Stimulated activated CD4-positive, alpha-beta T cell treated with anti-CD3 and anti-CD28 coated beads, TNF-alpha, amount 100 ng/mL, for 24 hours (primary cell): ENCODE measurements around the gene FASTKD1.
"Not testable (repeated sequence)": the region's sequence is repeated elsewhere in the genome, so short reads cannot be mapped to it uniquely, and the experiment has no call there.

ENCODE experiments used
- DNase-seq, 3 experiments: peaks; one replicate each; pipeline ENCODE4 v3.0.0-alpha.2; 2020; ENCODE audit warnings: low read depth in 3 of 3

Gene FASTKD1, protein sequence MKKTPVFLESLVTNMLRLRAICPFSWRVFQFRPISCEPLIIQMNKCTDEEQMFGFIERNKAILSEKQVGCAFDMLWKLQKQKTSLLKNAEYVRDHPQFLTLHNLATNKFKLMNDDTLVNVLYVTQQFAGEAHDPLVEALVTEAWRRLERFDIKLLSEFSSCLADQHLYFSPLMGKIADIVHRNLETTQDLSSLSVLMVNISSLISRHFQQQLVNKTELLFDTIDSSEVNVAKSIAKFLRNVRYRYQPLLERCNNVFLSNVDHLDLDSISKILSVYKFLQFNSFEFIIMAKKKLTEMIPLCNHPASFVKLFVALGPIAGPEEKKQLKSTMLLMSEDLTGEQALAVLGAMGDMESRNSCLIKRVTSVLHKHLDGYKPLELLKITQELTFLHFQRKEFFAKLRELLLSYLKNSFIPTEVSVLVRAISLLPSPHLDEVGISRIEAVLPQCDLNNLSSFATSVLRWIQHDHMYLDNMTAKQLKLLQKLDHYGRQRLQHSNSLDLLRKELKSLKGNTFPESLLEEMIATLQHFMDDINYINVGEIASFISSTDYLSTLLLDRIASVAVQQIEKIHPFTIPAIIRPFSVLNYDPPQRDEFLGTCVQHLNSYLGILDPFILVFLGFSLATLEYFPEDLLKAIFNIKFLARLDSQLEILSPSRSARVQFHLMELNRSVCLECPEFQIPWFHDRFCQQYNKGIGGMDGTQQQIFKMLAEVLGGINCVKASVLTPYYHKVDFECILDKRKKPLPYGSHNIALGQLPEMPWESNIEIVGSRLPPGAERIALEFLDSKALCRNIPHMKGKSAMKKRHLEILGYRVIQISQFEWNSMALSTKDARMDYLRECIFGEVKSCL

DNA sequence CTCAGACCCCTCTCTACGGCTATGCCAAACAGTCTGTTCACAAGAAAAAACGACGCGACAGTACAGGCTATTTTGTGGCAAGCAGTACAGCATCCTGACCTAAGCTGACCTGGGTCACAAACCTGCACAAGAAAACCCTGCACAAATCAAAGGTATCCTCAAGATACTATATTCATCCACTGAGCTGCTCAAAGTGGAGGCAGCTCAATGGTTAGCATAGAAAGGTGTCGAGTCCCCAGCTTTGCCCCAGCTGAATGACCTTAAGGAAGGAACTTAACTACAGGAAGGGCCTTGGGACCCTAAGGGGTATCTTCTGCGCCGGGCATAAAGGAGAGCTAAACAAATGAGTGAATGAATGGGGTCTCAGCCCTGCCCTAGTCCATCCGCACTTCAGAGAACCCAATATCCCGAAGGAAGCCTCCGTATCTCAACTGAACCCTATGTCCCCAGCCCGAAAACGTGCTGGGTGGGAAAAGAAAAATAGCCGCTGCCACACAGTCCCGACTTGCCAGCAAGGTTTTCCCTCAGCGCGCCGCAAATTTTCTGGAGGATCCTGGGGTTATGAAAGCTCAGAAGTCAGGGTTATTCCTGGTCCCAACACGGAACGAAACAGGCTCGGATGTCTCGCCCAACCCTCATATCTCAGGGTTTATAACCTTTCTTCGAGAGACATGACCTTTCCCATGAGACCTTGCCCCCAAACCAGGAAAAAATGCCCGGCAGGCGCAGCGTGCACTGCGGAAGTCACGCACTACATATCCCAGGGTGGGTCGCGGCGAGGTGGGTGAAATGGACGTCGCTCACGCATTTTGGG is at the start of gene FASTKD1:
FASTKD1 (minus strand) TSS at position 706 of the 814 bp plus-strand sequence. CDS start 1,836 bp downstream, outside the sequence.
- peak; percentile 79 to 89 (median 81) for DNase-seq

DNA sequence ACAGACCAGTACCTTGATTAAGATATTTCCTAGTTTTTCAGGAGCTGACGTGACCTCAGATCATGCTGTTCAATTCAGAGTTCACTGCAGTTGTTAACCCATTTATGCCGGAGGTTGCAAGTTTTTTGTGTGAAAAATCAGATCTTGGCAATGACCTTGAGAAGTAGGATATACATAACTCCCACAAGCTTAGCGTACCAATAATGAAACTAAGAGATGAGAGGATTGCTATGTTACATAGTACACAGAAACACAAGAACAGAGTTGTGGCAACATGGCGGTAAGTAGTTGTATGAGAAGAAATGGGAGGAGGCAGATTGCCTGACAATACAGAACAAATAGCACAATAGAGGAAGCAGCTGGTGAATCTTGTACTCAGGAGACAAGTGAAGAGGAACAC is 49.6 kb upstream of the FASTKD1 start:
- DNase-seq: no peak

DNA sequence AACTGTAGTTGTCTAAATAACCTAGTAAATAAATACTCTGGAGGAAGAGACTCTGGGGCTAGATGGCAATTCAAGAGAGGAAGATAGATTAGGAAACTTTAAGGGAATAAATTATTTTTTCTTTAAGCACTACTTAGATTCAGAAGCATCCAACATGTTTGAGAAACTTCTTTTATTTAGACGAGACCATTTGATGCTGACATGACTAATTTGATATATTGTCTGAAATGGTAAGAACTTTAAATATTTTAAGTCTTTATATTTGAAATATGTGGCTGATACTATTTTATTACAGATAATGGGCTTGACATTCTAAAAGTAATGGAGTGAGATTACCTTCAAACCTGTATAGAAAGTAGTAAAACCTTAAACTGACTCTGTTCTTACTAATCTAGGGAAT is 46.8 kb upstream of the FASTKD1 start:
- no peak for DNase-seq

DNA sequence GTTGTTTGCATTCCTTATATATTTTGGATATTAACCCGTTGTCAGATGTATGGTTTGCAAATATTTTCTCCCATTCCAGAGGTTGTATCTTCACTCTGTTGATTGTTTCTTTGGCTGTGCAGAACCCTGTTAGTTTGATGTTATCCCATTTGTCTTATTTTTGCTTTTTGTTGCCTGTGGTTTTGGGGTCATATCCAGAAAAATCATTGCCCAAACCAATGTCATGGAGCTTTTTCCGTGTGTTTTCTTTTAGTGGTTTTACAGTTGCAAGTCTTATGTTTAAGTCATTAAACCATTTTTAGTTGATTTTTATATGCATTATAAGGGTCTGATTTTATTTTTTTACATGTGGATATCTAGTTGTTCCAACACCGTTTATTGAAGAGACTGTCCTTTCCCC is 46.3 kb upstream of the FASTKD1 start:
- DNase-seq: no peak

DNA sequence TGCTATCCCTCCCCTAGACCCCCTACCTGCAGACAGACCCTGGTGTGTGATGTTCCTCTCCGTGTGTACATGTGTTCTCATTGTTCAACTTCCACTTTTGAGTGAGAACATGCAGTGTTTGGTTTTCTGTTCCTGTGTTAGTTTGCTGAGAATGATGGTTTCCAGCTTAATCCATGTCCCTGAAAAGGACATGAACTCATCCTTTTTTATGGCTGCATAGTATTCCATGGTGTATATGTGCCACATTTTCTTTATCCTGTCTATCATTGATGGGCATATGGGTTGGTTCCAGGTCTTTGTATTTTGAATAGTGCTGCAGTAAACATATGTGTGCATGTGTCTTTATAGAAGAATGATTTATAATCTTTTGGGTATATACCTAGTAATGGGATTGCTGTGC is 42.3 kb upstream of the FASTKD1 start:
- not testable (repeated sequence) for DNase-seq

DNA sequence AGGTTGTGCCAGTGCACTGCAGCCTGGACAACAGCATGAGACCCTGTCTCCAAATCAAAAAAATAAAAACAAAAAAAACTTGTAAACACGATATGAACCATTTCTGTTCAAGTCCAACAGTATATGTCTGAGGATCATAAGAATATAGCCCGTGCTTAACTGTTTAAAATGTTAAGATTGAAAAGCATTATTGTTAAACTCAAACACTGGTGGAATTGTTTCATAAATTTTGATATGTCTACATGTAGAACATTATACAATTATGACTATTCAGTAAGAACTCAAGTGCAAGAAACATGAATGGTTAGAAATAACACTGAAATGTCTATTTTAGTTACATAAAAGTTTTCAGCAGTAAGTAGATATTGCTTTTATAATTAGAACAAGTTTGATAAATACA is 40.2 kb upstream of the FASTKD1 start:
- DNase-seq: no peak

DNA sequence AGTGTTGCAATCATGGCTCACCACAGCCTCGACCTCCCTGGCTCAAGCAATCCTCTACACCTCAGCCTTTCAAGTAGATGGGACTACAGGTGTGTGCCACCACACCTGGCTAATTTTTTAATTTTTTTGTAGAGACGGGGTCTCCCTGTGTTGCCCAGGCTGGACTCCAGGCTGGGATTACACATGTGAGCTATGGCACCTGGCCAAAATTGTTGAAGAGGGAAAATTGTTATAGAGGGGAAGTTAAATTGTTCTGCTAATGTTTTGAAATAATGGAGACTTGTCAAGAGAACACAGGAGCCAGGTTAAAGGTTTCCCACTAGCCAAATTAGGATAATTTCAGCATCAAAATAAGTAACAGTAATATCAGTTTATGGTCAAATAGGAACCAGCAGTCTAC is 35.6 kb upstream of the FASTKD1 start:
- no peak for DNase-seq

DNA sequence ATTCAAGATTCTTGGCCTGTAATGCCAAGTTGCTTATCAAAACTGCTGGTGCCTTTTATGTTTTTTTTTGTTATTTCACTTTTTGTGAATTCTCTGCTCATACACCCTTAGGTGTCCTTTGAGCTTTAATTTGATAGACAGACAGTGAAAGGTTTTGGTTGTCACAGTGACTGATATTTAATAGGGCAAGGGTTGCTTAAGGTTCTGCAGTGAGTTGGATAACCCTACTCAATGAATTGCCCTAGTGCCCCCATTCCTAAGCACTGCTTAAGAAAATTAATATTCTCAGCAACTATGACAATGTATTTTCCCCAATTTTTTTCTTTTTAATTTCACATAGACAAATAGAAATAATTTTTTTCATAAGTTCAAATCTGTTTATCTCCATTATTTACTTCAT is 25.9 kb upstream of the FASTKD1 start:
- DNase-seq: no peak

DNA sequence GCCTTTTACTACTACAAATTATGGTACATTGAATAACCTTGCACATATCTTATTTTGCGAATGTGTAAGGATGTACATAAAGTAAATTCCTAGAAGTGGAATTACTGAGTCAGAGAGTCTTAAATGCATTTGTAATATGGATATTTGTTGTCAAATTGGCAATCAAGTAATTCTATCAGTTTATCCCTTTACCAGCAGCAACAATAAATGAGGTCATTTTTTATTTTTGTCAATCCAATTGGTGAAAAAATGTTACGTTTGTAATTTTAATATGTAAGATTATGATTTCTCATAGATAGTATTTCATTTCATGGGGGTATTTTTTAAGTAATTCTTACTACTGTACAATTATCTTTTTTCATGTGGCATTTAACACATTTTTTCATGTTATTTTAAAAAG is 25.3 kb upstream of the FASTKD1 start:
- no peak for DNase-seq

DNA sequence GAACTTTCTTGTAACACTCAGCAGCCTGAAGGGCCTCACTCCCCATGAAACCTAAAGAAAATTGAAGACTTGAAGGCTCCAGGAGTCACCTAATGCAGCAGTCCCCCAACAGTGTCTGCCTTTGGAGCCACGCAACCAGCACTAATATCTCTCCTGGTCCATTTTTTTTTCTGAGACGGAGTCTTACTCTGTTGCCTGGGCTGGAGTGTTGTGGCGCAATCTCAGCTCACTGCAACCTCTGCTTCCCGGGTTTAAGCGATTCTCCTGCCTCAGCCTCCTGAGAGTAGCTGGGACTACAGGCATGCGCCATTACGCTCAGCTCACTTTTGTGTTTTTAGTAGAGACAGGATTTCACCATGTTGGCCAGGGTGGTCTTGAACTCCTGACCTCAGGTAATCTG is 22.9 kb upstream of the FASTKD1 start:
- not testable (repeated sequence) for DNase-seq

DNA sequence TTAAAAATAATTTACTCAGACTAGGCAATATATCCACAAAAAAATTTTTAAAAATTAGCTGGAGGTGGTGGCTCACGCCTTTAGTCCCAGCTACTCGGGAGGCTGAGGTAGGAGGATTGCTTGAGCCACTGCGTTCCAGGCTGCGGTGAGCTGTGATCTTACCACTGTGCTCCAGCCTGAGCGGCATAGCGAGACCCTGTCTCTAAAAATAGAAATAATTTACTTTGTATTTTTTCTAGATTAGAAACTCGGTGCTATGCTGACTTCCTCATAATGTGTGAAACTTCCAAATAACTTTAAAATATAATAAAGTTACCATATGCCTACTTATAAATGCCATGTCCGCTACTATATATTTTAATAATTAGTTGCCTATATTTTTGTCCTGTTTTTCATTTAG is 17.1 kb upstream of the FASTKD1 start:
- no peak for DNase-seq

DNA sequence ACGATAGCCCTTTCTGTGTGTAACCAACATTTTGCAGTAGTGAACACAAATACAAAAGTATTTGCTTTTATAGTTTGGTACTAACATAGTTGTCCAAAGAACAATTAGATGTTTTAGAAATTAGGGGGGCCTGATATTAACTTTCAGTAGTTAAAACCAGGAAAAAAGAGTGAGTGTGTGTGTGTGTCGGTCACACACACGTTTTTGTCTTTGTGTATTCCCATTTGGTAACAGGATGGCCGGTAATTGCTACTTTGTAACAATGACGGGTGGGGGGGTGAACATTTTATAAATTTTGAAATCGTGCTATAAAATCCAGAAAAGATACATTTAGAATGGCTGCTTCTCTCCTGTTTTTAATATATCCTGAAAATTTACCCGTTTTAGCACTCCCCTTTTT is 12.0 kb upstream of the FASTKD1 start:
- no peak for DNase-seq

DNA sequence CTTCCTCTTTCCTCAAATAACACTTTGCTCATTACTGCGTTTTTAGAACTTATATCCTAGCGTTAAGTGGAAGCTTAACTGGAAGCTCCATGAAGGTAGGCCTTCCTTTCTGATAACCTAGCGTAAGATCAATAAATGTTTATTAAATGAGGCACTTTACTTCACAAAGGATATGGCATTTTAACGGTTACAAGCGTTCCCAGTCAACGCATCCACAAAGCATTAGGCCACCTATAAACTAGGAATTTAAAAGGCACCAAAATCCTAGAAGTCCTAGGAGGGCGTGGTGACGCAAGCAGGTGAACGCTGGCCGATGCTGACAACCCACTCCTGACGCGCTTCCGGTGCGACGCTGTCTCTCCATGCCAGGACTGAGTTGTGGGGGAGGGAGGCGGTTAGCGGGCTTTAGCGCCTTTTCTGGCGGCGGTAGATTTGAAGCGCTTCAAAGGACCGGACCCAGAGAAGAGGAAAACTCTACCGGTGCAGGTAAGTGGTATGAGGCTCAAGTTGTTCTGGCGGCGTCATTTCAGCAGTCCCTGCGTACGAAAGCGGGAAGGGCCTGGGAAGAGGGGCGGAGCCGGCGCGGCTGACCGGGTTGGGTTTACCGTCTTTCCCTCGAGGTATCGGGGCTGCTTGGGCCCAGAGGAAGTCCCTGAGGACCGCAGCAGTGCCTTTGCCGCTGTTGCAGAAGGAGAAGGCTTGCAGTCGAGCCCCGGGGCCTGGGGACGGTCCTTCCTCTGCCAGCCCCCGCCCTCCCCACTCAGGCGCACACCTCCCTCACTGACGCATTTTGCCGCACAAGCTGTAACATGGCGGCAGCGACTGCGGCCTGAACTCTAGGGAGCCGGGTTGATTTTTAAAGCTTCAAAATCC is 10.6 kb upstream of the FASTKD1 start, which contains the start of gene PPIG:
PPIG (plus strand) TSS at position 347 of the 873 bp plus-strand sequence. CDS start 19,691 bp downstream, outside the sequence.
- peak; percentile 74 to 86 (median 77) for DNase-seq

DNA sequence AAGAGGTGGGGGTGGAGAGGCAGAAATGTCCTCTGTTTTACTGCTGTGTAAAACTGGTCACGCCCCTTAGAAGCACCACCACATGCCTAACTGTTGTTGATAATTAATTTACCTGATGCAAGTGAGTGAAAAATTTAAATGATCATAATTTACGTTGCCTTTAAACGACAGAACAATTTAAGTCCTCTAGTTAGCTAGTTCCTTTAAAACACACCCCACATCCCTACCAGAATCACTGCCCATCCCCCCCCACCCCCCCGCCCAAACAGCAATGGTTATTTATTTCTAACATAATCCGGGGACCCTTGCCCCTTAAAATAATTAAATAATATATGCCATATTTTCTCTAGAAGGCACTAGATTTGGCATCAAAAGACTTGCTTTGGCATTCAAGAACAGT is 9.9 kb upstream of the FASTKD1 start:
- no peak for DNase-seq

DNA sequence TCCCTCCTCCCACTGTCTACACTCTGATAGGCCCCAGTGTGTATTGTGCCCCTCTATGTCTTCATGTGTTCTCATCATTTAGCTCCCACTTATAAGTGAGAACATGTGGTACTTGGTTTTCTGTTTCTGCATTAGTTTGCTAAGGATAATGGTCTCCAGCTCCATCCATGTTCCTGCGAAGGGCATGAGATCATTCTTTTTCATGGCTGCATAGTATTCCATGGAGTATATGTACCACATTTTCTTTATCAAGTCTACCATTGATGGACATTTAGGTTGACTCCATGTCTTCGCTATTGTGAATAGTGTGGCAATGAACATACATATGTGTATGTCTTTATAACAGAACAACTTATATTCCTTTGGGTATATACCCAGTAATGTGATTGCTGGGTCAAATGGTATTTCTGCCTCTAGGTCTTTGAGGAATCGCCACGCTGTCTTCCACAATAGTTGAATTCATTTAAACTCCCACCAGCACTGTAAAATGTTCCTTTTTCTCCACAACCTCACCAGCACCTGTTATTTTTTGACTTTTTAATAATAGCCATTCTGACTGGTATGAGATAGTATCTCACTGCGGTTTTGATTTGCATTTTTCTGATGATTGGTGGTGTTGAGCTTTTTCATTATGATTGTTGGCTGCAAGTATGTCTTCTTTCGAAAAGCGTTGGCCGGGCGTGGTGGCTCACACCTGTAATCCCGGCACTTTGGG is 9.0 kb upstream of the FASTKD1 start:
- not testable (repeated sequence) for DNase-seq

DNA sequence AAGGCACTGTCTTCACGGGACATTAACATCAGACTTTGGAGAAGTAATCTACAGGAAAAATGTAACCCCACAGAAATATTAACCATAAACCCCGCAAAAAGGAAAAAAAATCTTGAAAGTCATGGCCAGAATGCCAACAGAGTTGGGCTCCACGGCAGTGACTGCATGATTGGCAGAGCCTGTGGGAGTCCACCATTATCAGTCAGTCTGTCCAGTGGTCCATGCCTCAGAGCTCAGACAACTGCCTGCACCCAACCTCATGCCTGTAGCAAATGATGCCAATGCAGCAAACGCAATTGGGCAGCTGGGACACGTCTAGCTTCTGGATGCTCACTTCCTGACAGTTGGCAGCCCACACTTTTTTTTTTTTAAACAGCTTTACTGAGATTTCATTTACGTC is 5.4 kb upstream of the FASTKD1 start:
- no peak for DNase-seq

DNA sequence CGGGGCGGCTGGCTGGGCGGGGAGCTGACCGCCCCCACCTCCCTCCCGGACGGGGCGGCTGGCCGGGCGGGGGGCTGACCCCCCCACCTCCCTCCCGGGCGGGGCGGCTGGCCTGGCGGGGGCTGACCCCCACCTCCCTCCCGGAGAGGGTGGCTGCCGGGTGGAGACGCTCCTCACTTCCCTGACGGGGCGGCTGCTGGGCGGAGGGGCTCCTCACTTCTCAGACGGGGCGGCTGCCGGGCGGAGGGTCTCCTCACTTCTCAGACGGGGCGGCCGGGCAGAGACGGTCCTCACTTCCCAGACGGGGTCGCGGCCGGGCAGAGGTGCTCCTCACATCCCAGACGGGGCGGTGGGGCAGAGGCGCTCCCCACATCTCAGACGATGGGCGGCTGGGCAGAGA is 1.6 kb upstream of the FASTKD1 start:
- DNase-seq: not testable (repeated sequence)

DNA sequence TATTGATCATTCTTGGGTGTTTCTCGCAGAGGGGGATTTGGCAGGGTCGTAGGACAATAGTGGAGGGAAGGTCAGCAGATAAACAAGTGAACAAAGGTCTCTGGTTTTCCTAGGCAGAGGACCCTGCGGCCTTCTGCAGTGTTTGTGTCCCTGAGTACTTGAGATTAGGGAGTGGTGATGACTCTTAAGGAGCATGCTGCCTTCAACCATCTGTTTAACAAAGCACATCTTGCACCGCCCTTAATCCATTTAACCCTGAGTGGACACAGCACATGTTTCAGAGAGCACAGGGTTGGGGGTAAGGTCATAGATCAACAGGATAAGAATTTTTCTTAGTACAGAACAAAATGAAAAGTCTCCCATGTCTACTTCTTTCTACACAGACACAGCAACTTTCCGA is 874 bp upstream of the FASTKD1 start:
- not testable (repeated sequence) for DNase-seq

DNA sequence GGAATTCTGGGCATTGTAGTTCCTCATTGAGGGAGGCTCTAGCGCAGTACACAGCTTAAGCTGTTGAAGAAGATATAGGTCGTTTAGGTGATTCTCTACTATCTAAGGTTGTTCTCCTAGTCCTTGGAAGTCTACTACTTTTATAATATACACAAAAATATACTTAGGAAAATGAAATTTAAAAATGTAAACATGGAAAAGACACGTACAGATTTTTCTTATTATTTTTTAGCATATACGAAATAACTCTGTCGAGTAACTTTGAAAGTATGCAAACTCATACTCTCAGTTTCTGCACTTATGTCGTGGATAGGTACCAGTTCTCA is 272 bp upstream of the FASTKD1 start:
- DNase-seq: no peak

DNA sequence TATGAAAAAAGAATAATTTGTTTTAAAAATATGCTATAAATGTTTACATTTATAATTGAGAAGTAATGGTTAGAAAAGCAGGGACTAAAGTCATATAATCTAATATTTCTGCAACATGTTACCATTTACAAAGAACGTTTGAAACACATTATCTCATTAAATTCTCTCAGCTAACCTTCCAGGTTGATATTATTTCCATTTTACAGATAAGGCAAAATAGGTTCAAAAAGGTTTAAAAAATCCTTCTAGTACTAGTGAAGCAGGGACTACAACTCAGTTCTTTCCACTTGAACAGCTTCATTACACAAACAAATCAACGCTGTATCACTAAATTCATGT is 875 bp downstream of the FASTKD1 start:
- no peak for DNase-seq

DNA sequence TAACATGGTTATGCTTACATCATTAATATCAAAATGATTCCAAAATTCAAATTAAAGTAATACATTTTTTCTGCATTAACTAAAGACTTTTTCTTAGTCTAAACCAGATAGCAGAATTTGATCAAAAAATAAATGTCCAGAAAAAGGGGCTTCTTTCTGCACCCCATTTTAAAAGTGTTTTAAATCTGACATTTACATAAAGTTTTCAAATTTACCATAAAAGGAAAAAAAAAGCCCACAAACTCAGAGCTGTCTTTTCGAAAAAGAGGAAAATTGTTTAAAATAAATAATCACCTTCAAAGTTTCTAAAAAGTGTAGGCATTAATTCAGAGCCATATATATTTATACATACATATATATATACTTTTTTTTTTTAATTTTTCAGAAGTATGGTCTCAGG is 1.5 kb downstream of the FASTKD1 start:
- no peak for DNase-seq
